CD4-positive, CD25-positive, alpha-beta regulatory T cell (primary cell): Measurements from ENCODE around the gene TMEM87B. TPM values are rescaled to one million over a fixed set of nuclear protein-coding genes. Genes with fewer than 3 reads are reported as not detected.

Experiments used
- ATAC-seq, 2 donors: fragments of 150-1000 bp; cut with Tn5 transposase; one replicate each; pipeline ENCODE4 v1.10.0; 2021; ENCODE audit warnings: low read depth in 2 of 2, moderate number of reproducible peaks in 2 of 2, moderate library complexity in 1 of 2
- DNase-seq, 3 donors: peaks; one replicate each; pipeline versions ENCODE4 v3.0.0 to v3.0.0-alpha.2; 2012 to 2022; ENCODE audit warnings: mixed read lengths in 1 of 3
- H3K27ac ChIP-seq: one replicate; pipeline ENCODE4 v1.7.0; 2013; ENCODE audit warnings: mild to moderate bottlenecking, low read length; ENCODE audit not compliant: insufficient read depth, poor library complexity, severe bottlenecking
- H3K27me3 ChIP-seq: one replicate; pipeline ENCODE4 v1.7.0; 2013; ENCODE audit warnings: low read length; ENCODE audit not compliant: control insufficient read depth, insufficient read depth
- H3K36me3 ChIP-seq: one replicate; pipeline ENCODE4 v1.7.0; 2013; ENCODE audit warnings: mild to moderate bottlenecking, low read length, moderate library complexity; ENCODE audit not compliant: control insufficient read depth, insufficient read depth
- H3K4me1 ChIP-seq: 2 replicates; pipeline ENCODE4 v1.7.0; 2013; ENCODE audit warnings: mild to moderate bottlenecking, low read length; ENCODE audit not compliant: insufficient read depth, control insufficient read depth, poor library complexity, severe bottlenecking
- H3K4me3 ChIP-seq: one replicate; pipeline ENCODE4 v1.7.0; 2013; ENCODE audit warnings: low read depth, mild to moderate bottlenecking, low read length, moderate library complexity
- H3K9me3 ChIP-seq, 2 experiments: 1 replicate in 1 of 2; 2 replicates in 1 of 2; pipeline ENCODE4 v1.7.0; 2013; ENCODE audit warnings: low read length in 2 of 2, mild to moderate bottlenecking in 1 of 2, moderate library complexity in 1 of 2; ENCODE audit not compliant: control insufficient read depth in 2 of 2
- H3K27ac Mint-ChIP-seq, 3 donors: one replicate each; pipeline ENCODE4 v1.8.0; 2020 to 2022; ENCODE audit warnings: mild to moderate bottlenecking in 3 of 3, mixed read lengths in 3 of 3, moderate library complexity in 2 of 3
- H3K27me3 Mint-ChIP-seq: one replicate; pipeline ENCODE4 v1.8.0; 2022; ENCODE audit warnings: mild to moderate bottlenecking, mixed read lengths
- H3K36me3 Mint-ChIP-seq: one replicate; pipeline ENCODE4 v1.8.0; 2020; ENCODE audit warnings: mixed read lengths
- H3K4me1 Mint-ChIP-seq, 4 donors: one replicate each; pipeline ENCODE4 v1.8.0; 2020 to 2022; ENCODE audit warnings: mixed read lengths in 4 of 4, mild to moderate bottlenecking in 1 of 4
- H3K4me3 Mint-ChIP-seq, 4 donors: one replicate each; pipeline ENCODE4 v1.8.0; 2020 to 2022; ENCODE audit warnings: mild to moderate bottlenecking in 4 of 4, mixed read lengths in 4 of 4, moderate library complexity in 3 of 4
- H3K9me3 Mint-ChIP-seq, 7 donors: one replicate each; pipeline ENCODE4 v1.8.0; 2020 to 2022; ENCODE audit warnings: mixed read lengths in 7 of 7, mild to moderate bottlenecking in 3 of 7, moderate library complexity in 2 of 7
- polyA plus RNA-seq, 4 donors: library from polyadenylated mRNA; unstranded; fragments of 300-500 nt; fragmentation: Illumina TruSeq; gene quantifications; one replicate each; pipeline ENCODE4 v1.2.3, GENCODE V29; 2021
- total RNA-seq: library from RNA; stranded (reverse); gene quantifications from one replicate; pipeline ENCODE4 v1.2.3, GENCODE V29; 2022

Gene TMEM87B
- total and polyA plus RNA-seq, 5 donors from 2014 or later = 9.1 to 24.6 (median 12.2) TPM

GRCh38 chr2:112149194-112149593 is 94.1 kb downstream of the TMEM87B start:
- H3K4me3 ChIP-seq = no peak overlapping the region
- no peaks in the 10 kb centered on the region for H3K36me3 ChIP-seq
- no peaks in the 10 kb centered on the region for H3K9me3 ChIP-seq
- no peaks in the 10 kb centered on the region for H3K27me3 ChIP-seq
- no peaks in the 10 kb centered on the region for H3K4me1 ChIP-seq
- Mint-ChIP-seq H3K36me3 (no peaks in the 10 kb centered on the region), H3K9me3 (no peaks in the 10 kb centered on the region), H3K4me3 (no peak overlapping the region), H3K27ac (no peak overlapping the region), H3K27me3 (peaks cover 5% of the 10 kb centered on the region), H3K4me1 (peaks cover 0 to 5% (median 2%) of the 10 kb centered on the region in 4 donors)
- H3K27ac ChIP-seq = no peak overlapping the region
- ATAC-seq (no peak), DNase-seq (no peak)

GRCh38 chr2:112149866-112150435 is 94.9 kb downstream of the TMEM87B start:
- Mint-ChIP-seq H3K27me3 (peaks cover 4% of the 10 kb centered on the region), H3K9me3 (no peaks in the 10 kb centered on the region), H3K36me3 (no peaks in the 10 kb centered on the region), H3K4me1 (peaks cover 0 to 12% (median 6%) of the 10 kb centered on the region in 4 donors), H3K27ac (no peak overlapping the region), H3K4me3 (no peak overlapping the region)
- Histone ChIP-seq H3K27ac (no peak overlapping the region), H3K4me1 (peaks cover 7% of the 10 kb centered on the region), H3K36me3 (no peaks in the 10 kb centered on the region), H3K9me3 (no peaks in the 10 kb centered on the region), H3K4me3 (no peak overlapping the region), H3K27me3 (no peaks in the 10 kb centered on the region)
- DNase-seq (no peak), ATAC-seq (no peak)

- ATAC-seq (no peak), DNase-seq (no peak)
- H3K4me1 ChIP-seq = peaks cover 12% of the 10 kb centered on the region
- H3K36me3 ChIP-seq = no peaks in the 10 kb centered on the region
- no peaks in the 10 kb centered on the region for H3K27me3 ChIP-seq
- H3K4me3 ChIP-seq = no peak overlapping the region
- Mint-ChIP-seq H3K4me1 (peaks cover 0 to 17% (median 10%) of the 10 kb centered on the region in 4 donors), H3K36me3 (no peaks in the 10 kb centered on the region), H3K27me3 (peaks cover 4% of the 10 kb centered on the region), H3K4me3 (peak overlapping the region in 1 of 4 donors; percentile 12), H3K9me3 (no peaks in the 10 kb centered on the region), H3K27ac (peak overlapping the region in 1 of 3 donors; percentile 23)
- H3K9me3 ChIP-seq = no peaks in the 10 kb centered on the region
- no peak overlapping the region for H3K27ac ChIP-seq
Measured at GRCh38 chr2:112150447-112150846, 95.4 kb downstream of the TMEM87B start.

- H3K36me3 ChIP-seq = no peaks in the 10 kb centered on the region
- Mint-ChIP-seq H3K27me3 (peaks cover 4% of the 10 kb centered on the region), H3K27ac (peak overlapping the region in 1 of 3 donors; percentile 23), H3K4me1 (peaks cover 1 to 21% (median 13%) of the 10 kb centered on the region in 4 donors), H3K9me3 (no peaks in the 10 kb centered on the region), H3K36me3 (no peaks in the 10 kb centered on the region), H3K4me3 (peak overlapping the region in 1 of 4 donors; percentile 12)
- H3K9me3 ChIP-seq = no peaks in the 10 kb centered on the region
- H3K4me3 ChIP-seq = no peak overlapping the region
- ATAC-seq (no peak), DNase-seq (no peak)
- peaks cover 16% of the 10 kb centered on the region for H3K4me1 ChIP-seq
- H3K27ac ChIP-seq = no peak overlapping the region
- H3K27me3 ChIP-seq = no peaks in the 10 kb centered on the region
Measured at GRCh38 chr2:112150851-112151250, 95.8 kb downstream of the TMEM87B start.

- Histone ChIP-seq H3K9me3 (no peaks in the 10 kb centered on the region), H3K4me1 (peaks cover 20% of the 10 kb centered on the region), H3K36me3 (no peaks in the 10 kb centered on the region), H3K27me3 (no peaks in the 10 kb centered on the region), H3K27ac (no peak overlapping the region), H3K4me3 (no peak overlapping the region)
- Mint-ChIP-seq H3K4me3 (no peak overlapping the region), H3K27me3 (peaks cover 4% of the 10 kb centered on the region), H3K36me3 (no peaks in the 10 kb centered on the region), H3K4me1 (peaks cover 6 to 25% (median 17%) of the 10 kb centered on the region in 4 donors), H3K27ac (no peak overlapping the region), H3K9me3 (no peaks in the 10 kb centered on the region)
- DNase-seq (no peak), ATAC-seq (no peak)
Measured at GRCh38 chr2:112151271-112151670, 96.2 kb downstream of the TMEM87B start.

- no peak for DNase-seq
Measured at GRCh38 chr2:112151701-112152440, 96.8 kb downstream of the TMEM87B start.

GRCh38 chr2:112152476-112153178 is 97.6 kb downstream of the TMEM87B start:
- peak overlapping the region in 2 of 3 donors; percentile 3 to 11 for H3K27ac Mint-ChIP-seq
- no peak for DNase-seq

More at GRCh38 chr2:112151701-112152440, 96.8 kb downstream of the TMEM87B start:
- H3K27me3 ChIP-seq = no peaks in the 10 kb centered on the region
- no peak overlapping the region for H3K4me3 ChIP-seq
- H3K9me3 ChIP-seq = no peaks in the 10 kb centered on the region
- Mint-ChIP-seq H3K4me3 (no peak overlapping the region), H3K9me3 (no peaks in the 10 kb centered on the region), H3K36me3 (no peaks in the 10 kb centered on the region), H3K27ac (peak overlapping the region in 1 of 3 donors; percentile 3), H3K4me1 (peaks cover 10 to 31% (median 21%) of the 10 kb centered on the region in 4 donors), H3K27me3 (peaks cover 4% of the 10 kb centered on the region)
- peaks cover 26% of the 10 kb centered on the region for H3K4me1 ChIP-seq
- ATAC-seq = no peak
- no peak overlapping the region for H3K27ac ChIP-seq
- H3K36me3 ChIP-seq = no peaks in the 10 kb centered on the region

More at GRCh38 chr2:112152476-112153178, 97.6 kb downstream of the TMEM87B start:
- H3K36me3 Mint-ChIP-seq = no peaks in the 10 kb centered on the region
- Histone ChIP-seq H3K4me1 (peaks cover 26% of the 10 kb centered on the region), H3K4me3 (no peak overlapping the region), H3K27ac (no peak overlapping the region), H3K9me3 (no peaks in the 10 kb centered on the region), H3K27me3 (no peaks in the 10 kb centered on the region), H3K36me3 (no peaks in the 10 kb centered on the region)
- no peaks in the 10 kb centered on the region for H3K9me3 Mint-ChIP-seq
- no peak overlapping the region for H3K4me3 Mint-ChIP-seq
- no peak for ATAC-seq
- H3K4me1 Mint-ChIP-seq = peaks cover 10 to 34% (median 21%) of the 10 kb centered on the region in 4 donors
- H3K27me3 Mint-ChIP-seq = peaks cover 4% of the 10 kb centered on the region
